ENCODE measurements around the gene ZNF44.
"Not testable (repeated sequence)": the region's sequence is repeated elsewhere in the genome, so short reads cannot be mapped to it uniquely, and the experiment has no call there.

Gene ZNF44

DNA sequence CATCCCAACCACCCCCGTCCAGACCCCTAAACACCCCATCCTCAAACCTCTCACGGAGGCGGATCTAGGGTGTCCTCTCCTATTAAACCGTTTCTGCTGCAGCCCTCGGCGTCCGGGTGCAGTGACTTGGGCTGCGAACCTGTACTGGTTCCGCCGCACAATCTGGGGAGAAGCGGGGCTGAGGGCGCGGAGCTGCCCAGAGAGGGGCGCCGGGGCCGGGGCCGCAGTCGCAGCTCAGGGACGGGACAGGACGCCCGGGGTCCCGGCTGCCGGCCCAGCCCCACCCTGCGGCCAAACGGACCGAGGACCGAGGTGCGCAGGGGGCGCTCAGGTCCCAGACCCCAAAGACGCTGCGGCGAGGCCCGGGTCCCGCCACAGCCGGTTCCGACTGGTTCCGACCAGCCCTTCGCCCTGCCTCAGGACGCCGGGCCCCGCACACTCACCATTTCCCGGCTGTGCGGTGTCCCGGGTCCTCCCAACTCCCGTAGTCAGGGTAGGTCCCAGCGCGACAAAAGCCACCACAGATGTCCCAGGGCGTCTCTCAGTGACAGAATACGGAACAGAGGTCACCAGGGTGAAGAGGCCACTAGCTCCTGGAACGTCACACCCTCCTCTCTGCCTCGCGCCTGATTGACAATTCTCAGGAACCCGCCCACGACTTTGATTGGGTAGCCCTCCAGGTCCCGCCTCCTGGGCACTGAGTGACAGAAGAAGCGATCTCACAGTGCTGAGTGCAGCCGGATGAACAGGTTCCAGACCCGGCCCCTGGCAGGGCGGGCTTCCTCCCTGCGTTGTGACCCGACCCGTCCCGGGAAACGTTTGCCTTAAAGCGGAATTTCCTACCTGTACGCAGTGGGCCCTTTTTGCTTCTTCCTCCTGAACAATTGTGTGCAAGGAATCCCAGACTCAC is at the start of gene ZNF44:
Gene ZNF44 (minus strand): TSS at position 635 of the 910 bp plus-strand sequence. CDS start 189 bp downstream, at position 446.
- DNase-seq = peak; percentile 98

DNA sequence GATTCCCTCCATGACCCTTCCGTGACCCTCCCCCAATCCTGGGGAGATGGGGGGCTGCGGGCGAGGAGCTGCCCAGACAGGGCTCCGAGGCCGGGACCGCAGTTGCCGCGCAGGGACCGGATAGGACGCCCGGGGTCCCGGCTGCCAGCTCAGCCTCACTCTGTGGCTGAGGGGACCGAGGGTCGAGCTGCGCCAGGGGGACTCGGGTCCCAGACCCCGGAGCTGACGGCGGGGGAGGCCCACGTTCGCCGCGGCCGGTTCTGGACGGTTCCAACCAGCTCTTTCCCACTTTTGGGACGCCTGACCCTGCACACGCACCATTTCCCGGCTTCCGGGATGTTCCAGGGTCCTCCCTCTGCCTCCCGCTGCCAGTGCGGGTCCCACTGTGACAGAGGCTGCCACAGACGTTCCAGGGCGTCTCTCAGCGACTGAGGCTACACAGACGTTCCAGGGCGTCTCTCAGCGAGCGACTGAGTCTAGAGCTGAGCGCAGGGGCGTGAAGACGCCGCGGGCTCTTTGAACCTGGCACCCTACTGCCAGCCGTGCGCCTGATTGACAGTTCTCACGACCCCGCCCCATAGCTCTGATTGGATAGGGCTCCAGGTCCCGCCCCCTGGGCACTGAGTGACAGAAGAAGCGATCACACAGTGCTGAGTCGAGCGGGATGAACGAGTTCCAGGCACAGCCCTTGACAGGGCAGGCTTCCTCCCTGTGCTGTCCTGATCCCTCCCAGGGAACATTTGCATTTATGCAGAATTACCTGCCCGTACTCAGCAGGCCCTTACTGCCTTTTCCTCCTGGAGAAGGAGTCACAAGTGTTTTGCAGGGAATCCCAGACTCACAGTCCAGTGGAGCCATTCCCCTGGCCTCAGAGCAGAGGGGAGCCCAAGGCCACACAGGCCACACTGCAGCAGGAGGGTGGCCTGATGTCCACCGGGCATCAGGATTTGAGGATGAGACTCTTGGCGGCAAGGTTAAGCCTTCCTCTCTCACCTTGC is 38.8 kb upstream of the ZNF44 start, which contains the start of gene ZNF563:
Gene ZNF563 (minus strand): TSS at position 472 of the 998 bp plus-strand sequence. CDS start 151 bp downstream, at position 321.
- peak; percentile 97 for DNase-seq

DNA sequence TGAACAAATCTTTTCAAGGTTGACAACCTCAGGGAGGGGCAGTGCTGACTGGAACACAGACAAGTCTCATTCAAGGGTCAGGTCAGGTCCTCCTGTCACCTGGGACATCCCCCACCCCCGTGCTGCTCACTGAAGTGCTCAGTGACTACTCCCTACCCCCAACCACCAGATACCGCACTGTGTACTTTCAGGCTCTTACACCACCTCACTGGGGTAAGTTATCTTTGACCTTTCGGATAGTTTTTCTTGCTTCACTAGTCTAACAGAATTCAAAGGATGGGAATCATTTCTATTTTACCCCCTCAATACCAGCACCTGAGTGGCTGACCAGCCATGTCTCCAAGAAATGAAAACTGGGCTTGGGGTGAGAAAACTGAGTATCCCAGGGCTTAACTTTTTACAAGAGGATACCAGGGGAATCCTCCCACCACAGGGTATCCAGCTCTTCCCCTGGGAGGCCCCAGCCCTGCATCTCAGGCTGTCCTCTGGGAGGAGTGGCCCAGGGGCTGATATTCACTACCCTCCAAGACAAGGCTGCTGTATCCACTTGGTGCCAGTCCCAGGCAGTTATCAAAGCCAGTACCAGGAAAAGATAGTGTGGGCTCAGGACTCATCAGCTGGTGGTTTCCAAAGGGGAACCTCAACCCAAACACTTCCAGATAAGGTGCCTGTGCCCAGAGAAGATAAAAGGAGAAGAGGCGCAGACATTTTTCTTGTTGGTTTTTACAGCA is 36.7 kb upstream of the ZNF44 start:
- DNase-seq = no peak

DNA sequence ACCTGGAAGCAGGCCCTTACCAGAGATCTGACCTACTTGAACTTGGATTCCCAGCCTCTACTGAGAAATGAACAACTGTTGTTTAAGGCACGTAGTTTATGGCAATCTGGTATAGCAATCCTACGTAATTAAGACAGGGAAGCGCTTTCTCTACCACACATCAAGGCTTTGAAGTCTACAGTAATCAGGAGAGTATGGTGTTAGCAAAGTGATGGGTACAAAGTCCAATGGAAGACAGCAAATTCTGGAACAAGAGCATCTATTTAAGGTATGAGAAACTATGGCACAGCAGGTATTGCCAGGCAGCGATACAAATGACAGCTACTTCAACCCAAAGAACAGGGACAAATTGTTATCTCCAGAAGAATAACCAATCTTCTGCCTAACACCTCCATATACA is 35.7 kb upstream of the ZNF44 start:
- DNase-seq = no peak

DNA sequence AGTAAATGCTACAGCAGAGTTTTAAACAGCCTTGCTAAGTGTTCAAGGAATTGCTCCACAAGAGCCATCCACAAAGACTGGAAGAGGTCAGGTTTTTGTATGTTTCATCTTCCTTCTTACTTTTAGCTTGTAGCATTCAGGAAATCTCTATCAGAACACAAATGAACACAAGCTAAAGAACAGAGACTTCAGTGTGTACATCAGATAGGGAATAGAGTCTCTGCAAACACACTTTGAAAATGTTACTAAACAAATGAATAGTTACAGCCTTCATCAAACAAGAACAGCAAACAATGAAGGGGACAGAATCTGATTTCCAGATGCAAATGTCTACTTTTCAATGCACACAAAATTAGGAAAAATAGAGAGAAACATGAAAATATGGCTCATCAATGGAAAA is 31.0 kb upstream of the ZNF44 start:
- DNase-seq = no peak

DNA sequence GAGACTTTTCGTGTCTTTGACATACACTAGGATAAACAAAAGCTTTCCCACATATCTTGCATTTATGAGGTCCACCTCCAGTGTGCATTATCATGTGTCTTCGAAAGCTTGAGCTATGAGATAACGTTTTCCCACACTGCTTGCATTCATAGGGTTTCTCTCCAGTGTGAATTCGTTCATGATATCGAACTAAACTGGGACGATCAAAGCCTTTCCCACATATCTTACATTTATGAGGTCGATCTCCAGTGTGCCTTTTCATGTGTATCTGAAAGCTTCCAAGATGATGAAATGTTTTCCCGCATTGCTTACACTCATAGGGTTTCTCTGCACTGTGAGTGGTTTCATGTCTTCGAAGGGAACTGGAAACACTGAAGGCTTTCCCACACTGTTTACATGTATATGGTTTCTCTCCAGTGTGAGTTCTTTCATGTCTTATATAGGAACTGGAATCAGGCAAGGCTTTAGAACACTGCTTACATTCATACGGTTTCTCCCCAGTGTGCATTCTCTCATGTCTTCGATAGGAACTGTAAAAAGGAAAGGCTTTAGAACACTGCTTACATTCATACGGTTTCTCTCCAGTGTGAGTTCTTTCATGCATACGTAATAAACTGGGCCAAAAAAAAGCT is 24.2 kb upstream of the ZNF44 start:
- DNase-seq = no peak

DNA sequence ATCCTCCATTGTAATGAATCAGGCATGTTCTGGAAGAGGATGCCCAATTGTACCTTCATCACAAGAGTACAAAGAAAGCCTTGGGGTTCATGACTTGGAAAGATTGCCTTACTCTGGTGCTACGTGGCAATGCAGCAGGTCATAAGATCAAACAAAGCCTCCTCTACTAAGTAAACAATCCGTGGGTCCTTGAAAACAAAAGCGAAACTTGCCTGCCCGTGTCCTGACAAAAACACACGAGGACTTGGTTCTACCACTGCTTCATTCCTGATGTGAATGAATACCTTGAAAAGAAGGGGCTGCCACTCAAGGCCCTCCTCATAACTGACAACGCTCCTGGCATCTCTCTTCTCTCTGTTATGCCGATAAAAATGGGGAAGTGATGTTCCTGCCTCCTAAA is 19.9 kb upstream of the ZNF44 start:
- DNase-seq = no peak

DNA sequence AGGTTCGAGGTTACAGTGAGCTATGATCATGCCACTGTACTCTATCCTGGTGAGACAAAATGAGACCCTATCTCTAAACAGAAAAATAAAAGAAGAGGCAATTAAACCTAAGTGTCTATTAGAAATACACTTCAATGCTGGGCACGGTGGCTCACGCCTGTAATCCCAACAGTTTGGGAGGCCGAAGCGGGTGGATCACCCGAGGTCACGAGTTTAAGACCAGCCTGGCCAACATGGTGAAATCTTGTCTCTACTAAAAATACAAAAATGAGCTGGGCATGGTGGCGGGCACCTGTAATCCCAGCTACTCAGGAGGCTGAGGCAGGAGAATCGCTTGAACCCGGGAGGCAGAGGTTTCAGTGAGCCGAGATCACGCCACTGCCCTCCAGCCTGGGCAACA is 14.2 kb upstream of the ZNF44 start:
- DNase-seq = not testable (repeated sequence)

DNA sequence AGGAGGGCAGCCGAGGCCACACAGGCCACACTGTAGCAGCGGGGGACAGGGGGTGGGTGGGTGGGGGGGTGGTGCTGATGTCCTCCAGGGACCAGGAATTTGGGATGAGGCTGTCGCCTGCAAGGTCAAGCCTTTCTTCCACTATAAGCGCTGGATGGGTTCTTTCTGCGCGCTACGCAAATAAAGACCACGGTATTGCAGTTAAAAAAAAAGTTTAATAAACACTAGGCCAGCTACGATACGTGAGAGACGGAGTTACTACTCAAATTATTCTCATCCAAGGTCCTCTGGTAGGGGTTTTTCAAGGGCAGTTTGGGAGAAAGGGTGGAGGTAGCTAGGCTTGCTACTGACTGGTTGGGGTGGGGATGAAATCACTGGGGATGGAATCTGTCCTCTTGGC is 508 bp upstream of the ZNF44 start:
- no peak for DNase-seq

DNA sequence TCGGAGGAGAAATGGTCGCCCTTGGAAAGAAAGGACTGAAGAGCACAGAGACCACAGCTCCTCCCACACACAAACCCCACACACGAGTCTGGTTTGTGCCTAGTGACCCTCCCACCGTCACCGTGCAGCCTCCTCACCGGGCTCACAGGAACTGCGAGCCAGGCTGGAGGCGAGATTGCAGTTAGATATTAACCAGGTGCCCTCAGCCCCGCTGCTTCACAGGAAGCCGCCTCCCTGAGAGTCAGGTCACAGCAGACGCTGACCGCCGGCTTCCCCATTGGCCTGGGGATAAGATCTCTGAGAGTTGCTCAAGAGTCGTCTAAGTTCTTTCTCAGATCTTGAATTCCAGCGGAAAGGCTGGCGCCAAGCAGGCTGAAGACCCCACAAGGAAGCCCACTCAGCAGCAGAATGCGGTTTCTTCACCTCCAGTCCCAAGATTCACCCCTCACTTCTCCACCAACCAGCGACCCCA is 870 bp downstream of the ZNF44 start:
- DNase-seq = peak; percentile 26

DNA sequence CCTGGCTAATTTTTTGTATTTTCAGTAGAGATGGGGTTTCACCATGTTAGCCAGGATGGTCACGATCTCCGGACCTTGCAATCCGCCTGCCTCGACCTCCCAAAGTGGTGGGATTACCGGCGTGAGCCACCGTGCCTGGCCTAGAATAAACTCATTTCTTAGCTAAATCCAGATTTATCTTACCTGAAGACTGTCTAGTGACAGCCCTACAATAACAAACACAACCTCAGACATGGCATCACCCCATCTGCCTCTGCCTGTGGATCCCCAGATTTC is 5.0 kb downstream of the ZNF44 start:
- DNase-seq = no peak

DNA sequence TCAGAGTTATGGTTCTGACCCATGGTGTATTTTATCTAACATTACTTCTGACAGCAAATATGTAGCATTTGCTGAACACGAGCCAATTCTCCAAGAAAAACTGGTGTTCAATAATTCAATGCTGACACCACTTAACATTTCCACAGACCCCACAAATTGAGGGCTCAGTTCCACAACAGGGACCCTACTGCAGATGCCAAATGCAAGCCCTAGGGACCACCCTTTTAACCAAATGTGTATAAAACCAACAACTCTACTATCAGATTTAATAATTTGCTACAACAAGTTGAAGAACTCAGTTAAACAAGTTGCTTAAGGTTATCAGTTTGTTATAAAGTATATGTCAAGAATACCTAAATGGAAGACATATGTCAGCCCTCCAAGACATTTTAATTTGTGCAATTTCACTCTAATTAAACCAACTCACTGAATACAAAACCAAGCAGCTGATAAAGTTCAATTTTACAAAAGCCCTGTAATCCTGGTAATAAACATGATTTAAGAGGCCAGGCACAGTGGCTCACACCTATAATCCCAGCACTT is 6.7 kb downstream of the ZNF44 start:
- no peak for DNase-seq

DNA sequence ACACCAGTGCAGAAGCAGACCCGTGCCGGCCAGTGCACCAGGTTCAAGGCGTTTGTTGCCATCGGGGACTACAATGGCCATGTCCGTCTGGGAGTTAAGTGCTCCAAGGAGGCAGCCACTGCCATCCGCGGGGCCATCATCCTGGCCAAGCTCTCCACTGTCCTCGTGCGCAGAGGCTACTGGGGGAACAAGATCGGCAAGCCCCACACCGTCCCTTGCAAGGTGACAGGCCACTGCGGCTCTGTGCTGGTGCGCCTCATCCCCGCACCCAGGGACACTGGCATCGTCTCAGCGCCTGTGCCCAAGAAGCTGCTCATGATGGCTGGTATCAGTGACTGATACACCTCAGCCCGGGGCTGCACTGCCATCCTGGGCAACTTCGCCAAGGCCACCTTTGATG is 10.1 kb downstream of the ZNF44 start:
- no peak for DNase-seq

DNA sequence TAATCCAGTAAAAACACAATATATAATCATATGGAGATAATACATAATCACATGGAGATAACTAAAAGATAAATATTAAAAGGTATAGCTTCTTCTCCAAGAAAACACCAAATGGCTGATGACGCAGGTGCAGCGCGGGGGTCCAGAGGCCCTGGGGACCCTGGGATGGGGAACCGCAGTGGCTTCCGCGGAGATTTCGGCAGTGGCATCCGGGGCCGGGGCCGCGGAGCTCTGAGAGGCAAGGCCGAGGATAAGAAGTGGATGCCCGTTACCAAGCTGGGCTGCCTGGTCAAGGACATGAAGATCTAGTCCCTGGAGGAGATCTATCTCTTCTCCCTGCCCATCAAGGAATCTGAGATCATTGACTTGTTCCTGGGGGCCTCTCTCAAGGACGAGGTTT is 10.5 kb downstream of the ZNF44 start:
- no peak for DNase-seq

DNA sequence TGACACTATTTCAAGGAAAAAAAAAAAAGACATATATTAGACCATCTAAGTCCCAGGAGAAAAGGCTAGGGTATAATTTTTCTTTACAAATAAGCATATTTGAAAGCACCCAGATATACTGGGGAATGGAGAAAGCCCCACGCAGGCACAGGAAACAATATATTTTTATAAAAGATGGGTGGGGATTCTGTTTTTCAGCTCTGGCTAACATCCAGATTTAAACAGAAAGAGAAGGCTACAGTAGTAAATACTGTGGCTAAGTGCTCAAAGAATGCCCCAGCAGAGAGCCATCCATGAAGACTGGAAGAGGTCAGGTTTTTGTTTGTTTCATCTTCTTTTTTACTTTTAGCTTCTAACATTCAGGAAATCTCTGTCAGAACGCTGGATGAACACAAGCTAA is 16.0 kb downstream of the ZNF44 start:
- DNase-seq = no peak

DNA sequence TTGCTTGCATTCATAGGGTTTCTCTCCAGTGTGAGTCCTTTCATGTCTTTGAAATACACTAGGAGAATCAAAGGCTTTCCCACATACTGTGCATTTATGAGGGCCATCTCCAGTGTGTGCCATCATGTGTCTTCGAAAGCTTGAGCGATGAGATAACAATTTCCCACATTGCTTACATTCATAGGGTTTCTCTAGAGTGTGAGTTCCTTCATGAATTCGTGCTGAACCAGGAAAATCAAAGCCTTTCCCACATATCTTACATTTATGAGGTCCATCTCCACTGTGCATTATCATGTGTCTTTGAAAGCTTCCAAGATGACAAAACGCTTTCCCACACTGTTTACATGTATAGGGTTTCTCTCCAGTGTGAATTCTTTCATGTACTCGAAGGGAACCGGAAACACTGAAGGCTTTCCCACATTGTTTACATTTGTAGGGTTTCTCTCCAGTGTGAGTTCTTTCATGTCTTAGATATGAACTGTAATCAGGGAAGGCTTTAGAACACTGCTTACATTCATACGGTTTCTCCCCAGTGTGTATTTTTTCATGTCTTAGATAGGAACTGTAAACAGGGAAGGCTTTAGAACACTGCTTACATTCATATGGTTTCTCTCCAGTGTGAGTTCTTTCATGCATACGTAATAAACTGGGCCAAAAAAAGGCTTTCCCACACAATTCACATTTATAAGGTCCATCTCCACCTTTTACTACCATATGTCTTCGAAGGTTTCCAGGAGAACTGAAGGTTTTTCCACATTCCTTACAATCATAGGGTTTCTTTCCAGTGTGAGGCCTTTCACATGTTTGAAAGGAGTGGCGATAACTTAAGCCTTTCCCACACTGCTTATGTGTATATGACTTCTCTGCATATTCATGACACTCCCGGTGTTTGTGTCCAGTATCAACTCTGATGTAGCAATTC is 21.4 kb downstream of the ZNF44 start:
- DNase-seq = no peak

DNA sequence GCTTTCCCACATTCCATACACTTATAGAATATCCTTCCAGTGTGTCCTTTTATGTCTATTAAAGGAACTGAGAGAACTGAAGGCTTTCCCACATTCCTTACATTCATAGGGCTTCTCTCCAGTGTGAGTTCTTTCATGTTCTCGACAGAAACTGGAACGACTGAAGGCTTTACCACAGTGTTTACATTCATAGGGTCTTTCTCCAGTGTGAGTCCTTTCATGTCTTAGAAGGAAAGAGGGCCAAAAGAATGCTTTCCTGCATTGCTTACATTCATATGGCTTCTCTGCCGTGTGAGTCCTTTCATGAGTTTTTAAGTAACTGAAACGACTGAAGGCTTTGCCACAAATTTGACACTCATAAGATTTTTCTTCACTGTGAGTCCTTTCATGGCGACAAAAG is 22.3 kb downstream of the ZNF44 start:
- no peak for DNase-seq

DNA sequence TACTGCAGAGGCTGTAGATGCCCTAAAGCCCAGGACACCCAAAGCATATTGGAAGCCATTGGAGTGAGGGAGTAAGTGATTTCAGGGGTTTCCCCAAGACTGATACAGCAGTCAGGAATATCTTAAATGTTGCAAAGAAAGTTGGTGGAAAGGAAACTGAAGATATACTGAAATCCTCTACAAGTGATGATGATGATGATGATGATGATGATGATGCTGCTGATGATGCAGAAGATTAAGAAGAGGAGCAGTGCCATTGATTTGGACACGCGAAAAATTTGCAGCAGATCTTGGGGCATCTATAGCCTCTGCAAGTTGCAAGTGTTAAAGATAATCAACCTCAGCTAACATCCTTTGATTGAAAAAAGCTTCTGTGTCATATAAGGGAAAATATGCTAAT is 23.8 kb downstream of the ZNF44 start:
- DNase-seq = no peak

DNA sequence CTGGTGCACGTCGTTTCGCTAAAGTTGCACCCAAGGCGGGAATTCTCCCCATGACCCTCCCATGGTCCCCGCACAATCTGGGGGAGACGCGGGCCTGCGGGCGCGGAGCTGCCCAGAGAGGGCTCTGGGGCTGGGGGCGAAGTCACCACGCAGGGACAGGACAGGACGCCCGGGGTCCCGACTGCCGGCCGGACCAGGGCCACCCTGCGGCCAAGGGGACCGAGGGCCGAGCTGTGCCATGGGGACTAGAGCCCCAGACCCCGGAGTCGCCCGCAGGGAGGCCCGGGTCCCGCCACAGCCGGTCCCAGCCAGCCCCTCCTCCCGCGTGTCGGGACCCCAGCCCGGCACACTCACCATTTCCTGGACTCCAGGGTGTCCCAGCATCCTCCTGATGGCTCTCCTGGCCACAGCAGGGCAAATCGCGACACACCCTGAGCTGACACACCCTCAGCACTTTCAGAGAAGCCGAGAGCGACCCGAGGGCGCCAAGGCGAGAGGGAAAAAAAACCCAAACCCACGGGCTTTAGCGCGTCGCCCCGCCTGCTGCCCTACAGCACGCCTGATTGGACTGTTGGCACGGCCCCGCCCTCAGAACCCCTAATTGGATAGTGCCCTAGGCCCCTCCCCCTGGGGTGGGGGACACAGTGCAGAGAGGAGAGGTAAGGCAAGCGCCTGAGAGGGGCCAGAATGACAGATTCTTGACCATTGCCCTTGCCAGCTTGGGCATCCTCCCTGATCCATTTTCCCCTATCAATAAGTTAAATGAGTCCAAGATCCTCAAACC is 28.6 kb downstream of the ZNF44 start:
- DNase-seq = no peak

DNA sequence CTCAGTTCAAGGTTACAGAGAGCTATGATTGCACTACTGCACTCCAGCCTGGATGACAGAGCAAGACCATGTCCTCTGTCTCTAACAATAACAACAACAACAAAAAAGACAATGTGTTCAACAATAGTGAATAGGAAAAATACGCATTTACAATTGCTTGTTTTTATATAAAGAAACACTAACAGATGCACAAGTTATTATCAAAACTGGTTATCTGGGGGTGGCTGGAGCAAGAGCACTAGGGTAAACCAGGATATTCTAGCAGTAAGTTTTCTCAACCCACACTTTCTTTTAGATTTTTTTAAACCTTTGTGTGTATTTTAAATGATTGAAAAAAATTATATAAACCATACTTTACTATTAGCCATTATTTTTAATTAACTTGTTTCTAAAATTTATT is 33.1 kb downstream of the ZNF44 start:
- DNase-seq = no peak
